Measurements from ENCODE around the gene NEU3.

NEU3 gene

GRCh38 chr11:75025561-75025960, 36.8 kb downstream of the NEU3 start:
- ATAC-seq: no peak

GRCh38 chr11:75028321-75028720, 39.6 kb downstream of the NEU3 start:
- TF ChIP-seq, protein P1, sequence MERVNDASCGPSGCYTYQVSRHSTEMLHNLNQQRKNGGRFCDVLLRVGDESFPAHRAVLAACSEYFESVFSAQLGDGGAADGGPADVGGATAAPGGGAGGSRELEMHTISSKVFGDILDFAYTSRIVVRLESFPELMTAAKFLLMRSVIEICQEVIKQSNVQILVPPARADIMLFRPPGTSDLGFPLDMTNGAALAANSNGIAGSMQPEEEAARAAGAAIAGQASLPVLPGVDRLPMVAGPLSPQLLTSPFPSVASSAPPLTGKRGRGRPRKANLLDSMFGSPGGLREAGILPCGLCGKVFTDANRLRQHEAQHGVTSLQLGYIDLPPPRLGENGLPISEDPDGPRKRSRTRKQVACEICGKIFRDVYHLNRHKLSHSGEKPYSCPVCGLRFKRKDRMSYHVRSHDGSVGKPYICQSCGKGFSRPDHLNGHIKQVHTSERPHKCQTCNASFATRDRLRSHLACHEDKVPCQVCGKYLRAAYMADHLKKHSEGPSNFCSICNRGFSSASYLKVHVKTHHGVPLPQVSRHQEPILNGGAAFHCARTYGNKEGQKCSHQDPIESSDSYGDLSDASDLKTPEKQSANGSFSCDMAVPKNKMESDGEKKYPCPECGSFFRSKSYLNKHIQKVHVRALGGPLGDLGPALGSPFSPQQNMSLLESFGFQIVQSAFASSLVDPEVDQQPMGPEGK (CRISPR knock-in tag; IDR thresholded peaks at IDR 0.05; ENCODE audit: borderline replicate concordance): no peak
- no peak for TF ChIP-seq ARNTL (CRISPR knock-in tag; IDR thresholded peaks at IDR 0.05; ENCODE audit: borderline replicate concordance, low read depth)
- TF ChIP-seq PPARA (CRISPR knock-in tag; IDR thresholded peaks at IDR 0.05; ENCODE audit: borderline replicate concordance): no peak
- no peak for TF ChIP-seq GLIS3 (CRISPR knock-in tag; IDR thresholded peaks at IDR 0.05)
- TF ChIP-seq ZC3H10 (CRISPR knock-in tag; IDR thresholded peaks at IDR 0.05): no peak
- TF ChIP-seq CSRNP3 (CRISPR knock-in tag; IDR thresholded peaks at IDR 0.05): no peak
- no peak for TF ChIP-seq ISL1 (CRISPR knock-in tag; IDR thresholded peaks at IDR 0.05)
- no peak for TF ChIP-seq ZNF70 (CRISPR knock-in tag; IDR thresholded peaks at IDR 0.05)
- no peak for TF ChIP-seq ESRRG (CRISPR knock-in tag; IDR thresholded peaks at IDR 0.05)
- TF ChIP-seq TOX (CRISPR knock-in tag; IDR thresholded peaks at IDR 0.05; ENCODE audit: borderline replicate concordance): no peak
- no peak for TF ChIP-seq ZNF565 (CRISPR knock-in tag; conservative IDR thresholded peaks at IDR 0.05; ENCODE audit: low read depth)
- no peak for TF ChIP-seq ZNF8 (CRISPR knock-in tag; IDR thresholded peaks at IDR 0.05)
- no peak for TF ChIP-seq OSR1 (CRISPR knock-in tag; IDR thresholded peaks at IDR 0.05)
- no peak for TF ChIP-seq ZFP30 (CRISPR knock-in tag; IDR thresholded peaks at IDR 0.05)
- TF ChIP-seq, protein P2, sequence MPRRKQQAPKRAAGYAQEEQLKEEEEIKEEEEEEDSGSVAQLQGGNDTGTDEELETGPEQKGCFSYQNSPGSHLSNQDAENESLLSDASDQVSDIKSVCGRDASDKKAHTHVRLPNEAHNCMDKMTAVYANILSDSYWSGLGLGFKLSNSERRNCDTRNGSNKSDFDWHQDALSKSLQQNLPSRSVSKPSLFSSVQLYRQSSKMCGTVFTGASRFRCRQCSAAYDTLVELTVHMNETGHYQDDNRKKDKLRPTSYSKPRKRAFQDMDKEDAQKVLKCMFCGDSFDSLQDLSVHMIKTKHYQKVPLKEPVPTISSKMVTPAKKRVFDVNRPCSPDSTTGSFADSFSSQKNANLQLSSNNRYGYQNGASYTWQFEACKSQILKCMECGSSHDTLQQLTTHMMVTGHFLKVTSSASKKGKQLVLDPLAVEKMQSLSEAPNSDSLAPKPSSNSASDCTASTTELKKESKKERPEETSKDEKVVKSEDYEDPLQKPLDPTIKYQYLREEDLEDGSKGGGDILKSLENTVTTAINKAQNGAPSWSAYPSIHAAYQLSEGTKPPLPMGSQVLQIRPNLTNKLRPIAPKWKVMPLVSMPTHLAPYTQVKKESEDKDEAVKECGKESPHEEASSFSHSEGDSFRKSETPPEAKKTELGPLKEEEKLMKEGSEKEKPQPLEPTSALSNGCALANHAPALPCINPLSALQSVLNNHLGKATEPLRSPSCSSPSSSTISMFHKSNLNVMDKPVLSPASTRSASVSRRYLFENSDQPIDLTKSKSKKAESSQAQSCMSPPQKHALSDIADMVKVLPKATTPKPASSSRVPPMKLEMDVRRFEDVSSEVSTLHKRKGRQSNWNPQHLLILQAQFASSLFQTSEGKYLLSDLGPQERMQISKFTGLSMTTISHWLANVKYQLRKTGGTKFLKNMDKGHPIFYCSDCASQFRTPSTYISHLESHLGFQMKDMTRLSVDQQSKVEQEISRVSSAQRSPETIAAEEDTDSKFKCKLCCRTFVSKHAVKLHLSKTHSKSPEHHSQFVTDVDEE (CRISPR knock-in tag; IDR thresholded peaks at IDR 0.05): no peak
- no peak for TF ChIP-seq ZFP3 (CRISPR knock-in tag; IDR thresholded peaks at IDR 0.05)
- TF ChIP-seq CREB5 (CRISPR knock-in tag; IDR thresholded peaks at IDR 0.05; ENCODE audit: low read depth): no peak
- TF ChIP-seq SNAI2 (CRISPR knock-in tag; IDR thresholded peaks at IDR 0.05): no peak
- TF ChIP-seq CSDC2 (CRISPR knock-in tag; IDR thresholded peaks at IDR 0.05): no peak
- ATAC-seq: no peak

More at GRCh38 chr11:75025561-75025960, 36.8 kb downstream of the NEU3 start:
- no peak for TF ChIP-seq CSDC2 (CRISPR knock-in tag; IDR thresholded peaks at IDR 0.05)
- TF ChIP-seq ZNF8 (CRISPR knock-in tag; IDR thresholded peaks at IDR 0.05): no peak
- no peak for TF ChIP-seq RARB (CRISPR knock-in tag; IDR thresholded peaks at IDR 0.05)
- no peak for TF ChIP-seq CREB5 (CRISPR knock-in tag; IDR thresholded peaks at IDR 0.05; ENCODE audit: low read depth)

GRCh38 chr11:75028724-75029123, 40.0 kb downstream of the NEU3 start:
- ATAC-seq: no peak
- no peak for TF ChIP-seq CSRNP3 (CRISPR knock-in tag; IDR thresholded peaks at IDR 0.05)
- TF ChIP-seq ZNF8 (CRISPR knock-in tag; IDR thresholded peaks at IDR 0.05): no peak
- no peak for TF ChIP-seq CREB5 (CRISPR knock-in tag; IDR thresholded peaks at IDR 0.05; ENCODE audit: low read depth)
- TF ChIP-seq, protein P2 (CRISPR knock-in tag; IDR thresholded peaks at IDR 0.05): no peak
- TF ChIP-seq ISL1 (CRISPR knock-in tag; IDR thresholded peaks at IDR 0.05): no peak
- no peak for TF ChIP-seq OSR1 (CRISPR knock-in tag; IDR thresholded peaks at IDR 0.05)
- no peak for TF ChIP-seq SNAI2 (CRISPR knock-in tag; IDR thresholded peaks at IDR 0.05)
- TF ChIP-seq GLIS3 (CRISPR knock-in tag; IDR thresholded peaks at IDR 0.05): no peak
- TF ChIP-seq ARNTL (CRISPR knock-in tag; IDR thresholded peaks at IDR 0.05; ENCODE audit: borderline replicate concordance, low read depth): no peak
- TF ChIP-seq BACH2 (CRISPR knock-in tag; IDR thresholded peaks at IDR 0.05; ENCODE audit: borderline replicate concordance): no peak
- no peak for TF ChIP-seq TCF4 (CRISPR knock-in tag; IDR thresholded peaks at IDR 0.05; ENCODE audit: borderline replicate concordance)
- no peak for TF ChIP-seq PPARA (CRISPR knock-in tag; IDR thresholded peaks at IDR 0.05; ENCODE audit: borderline replicate concordance)

Measured in SK-N-SH treated with all-trans-retinoic acid at 6 μM for 48 hours (cell line).